Amniotic stem cell (primary cell): ENCODE data around the gene SMAD5.

Source experiments
- DNase-seq: peaks from one replicate; lab custom pipeline; 2025; lab: John Stamatoyannopoulos, UW

The SMAD5 gene

GRCh38 chr5:136132557-136133221 is at the start of gene SMAD5:
TSS of gene SMAD5 (plus strand) at chr5:136132845. CDS start at chr5:136153761, 20,916 bp downstream.
- peak; percentile 86 for DNase-seq

DNA sequence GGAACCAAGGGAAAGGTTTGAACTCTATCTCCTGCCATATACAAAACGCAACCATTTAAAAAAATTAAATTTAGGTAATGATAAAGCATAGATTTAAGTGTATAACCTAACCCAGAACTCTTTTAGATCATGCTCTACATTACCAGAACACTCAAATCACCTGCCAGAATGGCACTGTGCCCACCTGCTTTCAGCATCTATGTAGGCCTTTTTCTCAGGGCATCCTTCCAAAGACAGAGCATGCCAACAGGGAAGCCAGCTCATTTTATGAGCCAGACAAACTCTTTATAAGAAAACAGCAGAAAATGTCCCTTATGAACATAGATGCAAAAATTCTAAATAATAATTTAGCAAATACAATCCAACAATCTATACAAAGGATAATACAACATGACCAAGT is 47.9 kb upstream of the SMAD5 start:
- DNase-seq: no peak

DNA sequence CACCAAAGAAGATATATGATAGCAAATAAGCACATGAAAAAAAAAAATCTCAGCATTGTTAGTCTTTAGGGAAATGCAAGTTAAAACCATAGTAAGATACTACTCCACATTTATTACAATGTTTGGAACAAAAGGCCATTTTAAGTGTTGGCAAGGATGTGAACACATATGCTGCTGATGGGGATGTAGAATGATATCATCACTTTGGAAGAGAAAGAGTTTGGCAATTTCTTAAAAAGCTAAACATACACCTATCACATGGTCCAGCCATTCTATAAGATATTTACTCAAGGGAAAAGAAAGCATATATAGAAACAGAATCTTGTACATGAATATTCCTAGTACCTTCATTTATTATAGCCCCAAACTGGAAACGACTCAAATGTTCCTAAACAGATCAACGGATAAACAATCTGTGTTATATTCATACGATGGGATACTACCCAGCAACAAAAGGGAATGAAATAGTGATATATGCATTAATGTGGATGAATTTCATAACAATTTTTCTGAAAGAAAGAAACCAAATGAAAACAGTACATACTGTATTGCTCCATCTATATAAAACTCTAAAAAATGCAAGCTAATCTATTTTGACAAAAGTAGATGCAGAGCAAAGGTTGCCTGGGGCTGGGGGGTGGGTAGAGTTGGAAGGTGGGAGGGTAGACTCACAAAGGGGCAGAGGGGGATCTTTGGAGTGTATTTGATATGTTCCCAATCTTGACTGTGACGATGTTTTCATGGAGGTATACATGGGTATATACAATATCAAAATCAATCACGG is 45.7 kb upstream of the SMAD5 start:
- no peak for DNase-seq

GRCh38 chr5:136087961-136088871 is 44.4 kb upstream of the SMAD5 start:
- no peak for DNase-seq

GRCh38 chr5:136089791-136090190 is 42.9 kb upstream of the SMAD5 start:
- DNase-seq: no peak

DNA sequence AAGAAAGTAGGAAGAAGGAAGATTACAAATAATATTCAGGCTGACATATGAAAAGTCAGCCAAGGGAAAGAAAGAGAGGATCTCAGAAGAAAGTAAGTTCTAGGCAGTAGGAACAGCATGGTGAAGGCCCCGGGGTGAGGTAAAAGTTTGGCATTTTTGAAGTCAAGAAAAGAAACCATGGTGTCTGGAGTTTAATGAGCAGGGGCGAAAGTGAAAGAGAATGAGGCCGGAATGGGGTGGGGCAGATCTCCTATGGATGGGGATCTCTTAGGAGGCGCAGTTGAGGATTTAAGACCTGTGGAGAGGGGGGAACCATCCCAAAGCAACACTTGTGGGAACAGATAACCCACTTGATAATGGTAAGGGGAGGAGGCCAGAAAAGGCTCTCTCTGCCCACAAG is 42.3 kb upstream of the SMAD5 start:
- no peak for DNase-seq

GRCh38 chr5:136094189-136094912 is 38.3 kb upstream of the SMAD5 start:
- DNase-seq: no peak

GRCh38 chr5:136094913-136095641 is 37.6 kb upstream of the SMAD5 start:
- no peak for DNase-seq

- DNase-seq: no peak
Measured at GRCh38 chr5:136098176-136098575, 34.5 kb upstream of the SMAD5 start.

GRCh38 chr5:136099870-136100269 is 32.8 kb upstream of the SMAD5 start:
- DNase-seq: no peak

GRCh38 chr5:136101884-136102283 is 30.8 kb upstream of the SMAD5 start:
- no peak for DNase-seq

- DNase-seq: no peak
Measured at GRCh38 chr5:136103118-136103517, 29.5 kb upstream of the SMAD5 start.

DNA sequence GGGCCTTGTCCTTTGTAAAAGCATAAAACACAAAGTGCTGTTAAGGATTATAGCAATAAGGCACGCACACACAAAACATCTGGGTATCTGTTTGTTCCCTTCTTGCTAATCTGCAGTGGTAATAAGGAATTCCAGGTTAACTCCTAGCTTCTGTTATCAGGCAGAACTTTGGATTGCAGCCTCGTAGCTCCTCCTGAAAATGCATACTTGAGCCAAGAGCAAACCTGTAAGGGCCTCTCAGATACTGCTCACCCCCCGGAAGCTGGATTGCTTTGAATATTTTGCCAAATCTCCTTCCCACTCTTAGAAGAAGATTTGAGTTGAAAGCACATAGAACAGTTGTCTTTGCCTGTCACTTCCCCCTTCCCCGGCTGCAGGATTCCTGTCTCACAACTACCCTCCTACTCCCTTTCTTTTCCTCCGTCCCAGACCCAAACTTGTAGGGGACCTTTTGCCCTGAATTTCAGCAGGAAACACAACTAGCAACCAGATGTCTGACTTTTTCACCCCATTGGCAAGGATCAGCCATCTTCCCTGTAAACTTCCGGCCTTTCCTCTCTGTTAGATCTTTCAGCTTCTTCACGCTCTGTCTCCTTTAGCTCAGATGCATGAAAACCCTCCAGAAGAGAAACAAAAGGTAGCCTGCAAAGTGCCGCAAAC is 28.2 kb upstream of the SMAD5 start:
- DNase-seq: no peak

GRCh38 chr5:136106351-136107031 is 26.2 kb upstream of the SMAD5 start:
- no peak for DNase-seq

- DNase-seq: no peak
Measured at GRCh38 chr5:136108180-136108611, 24.4 kb upstream of the SMAD5 start.

DNA sequence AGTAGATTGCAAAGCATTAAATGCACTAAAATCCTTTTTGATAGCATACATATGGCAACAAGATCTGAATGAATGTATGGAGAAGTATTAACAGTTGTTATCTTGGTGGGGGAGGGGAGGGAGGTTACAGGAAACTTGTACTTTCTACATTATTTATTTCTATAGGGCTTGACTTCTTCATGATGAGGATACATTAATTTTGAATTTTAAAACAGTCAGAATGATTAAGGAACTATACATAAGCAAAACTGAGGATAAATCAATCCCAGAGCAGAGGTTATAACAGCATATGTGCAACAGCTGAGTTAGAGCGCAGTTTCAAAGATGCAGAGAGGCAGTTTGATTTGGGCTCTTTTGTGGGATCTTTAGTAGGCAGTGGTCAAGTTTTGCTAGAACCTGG is 23.9 kb upstream of the SMAD5 start:
- DNase-seq: no peak

GRCh38 chr5:136109453-136110135 is 23.1 kb upstream of the SMAD5 start:
- no peak for DNase-seq

GRCh38 chr5:136113606-136114005 is 19.0 kb upstream of the SMAD5 start:
- no peak for DNase-seq

DNA sequence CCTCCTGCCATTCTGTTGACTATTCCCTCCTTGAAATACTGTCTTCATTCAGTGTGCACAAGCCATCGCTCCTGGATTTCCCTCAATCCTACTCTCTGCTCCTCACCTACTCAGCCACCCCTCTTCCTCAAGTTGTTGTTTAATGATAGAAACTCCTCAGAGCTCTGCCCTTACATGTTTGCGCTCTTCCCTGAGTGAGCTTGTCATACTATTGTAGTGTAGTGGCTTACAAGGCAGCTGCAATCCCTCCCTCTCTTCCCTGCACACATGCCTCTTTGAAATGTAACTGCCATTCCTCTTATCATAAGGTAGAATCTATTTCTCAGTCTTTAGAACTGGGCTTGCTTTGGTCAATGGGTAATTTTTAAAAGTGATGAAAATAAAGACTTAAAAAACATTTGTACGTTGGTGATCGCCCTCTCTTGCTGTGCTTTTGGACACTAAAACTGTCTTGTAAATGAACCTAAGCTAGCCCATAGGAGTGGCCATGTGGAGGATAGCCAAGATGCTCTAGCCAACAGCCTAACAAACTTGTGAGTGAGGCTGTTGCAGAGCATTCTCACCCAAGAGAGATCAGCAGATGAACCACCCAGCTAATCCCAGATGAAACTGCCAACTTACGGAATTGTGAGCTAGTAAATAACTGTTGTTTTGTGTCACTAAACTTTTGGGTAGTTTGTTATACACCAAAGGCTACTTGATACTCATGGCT is 18.1 kb upstream of the SMAD5 start:
- DNase-seq: no peak
